ENCODE data around the gene NRXN3.

NRXN3 gene

DNA sequence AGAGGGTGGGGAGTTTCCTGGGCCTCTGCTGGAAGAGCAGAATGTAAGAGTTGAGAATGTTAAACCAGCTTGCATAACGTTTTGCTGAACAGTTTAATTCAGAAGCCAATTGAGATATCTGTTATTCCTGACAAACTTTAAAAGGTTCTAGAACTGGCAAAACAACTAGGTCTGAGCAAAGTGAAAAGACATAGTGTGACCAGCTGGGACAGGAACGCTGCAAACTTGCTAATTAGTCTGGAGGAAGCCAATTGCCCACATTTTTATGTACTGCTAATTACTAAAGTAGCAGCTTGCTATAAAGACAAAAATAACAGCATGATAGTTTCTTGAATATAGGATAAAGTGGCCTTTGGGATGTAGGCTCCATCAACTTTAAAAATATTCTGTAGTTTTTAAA is 704.9 kb downstream of the NRXN3 start:
- ATAC-seq (ENCODE audit: low read depth): no peak

DNA sequence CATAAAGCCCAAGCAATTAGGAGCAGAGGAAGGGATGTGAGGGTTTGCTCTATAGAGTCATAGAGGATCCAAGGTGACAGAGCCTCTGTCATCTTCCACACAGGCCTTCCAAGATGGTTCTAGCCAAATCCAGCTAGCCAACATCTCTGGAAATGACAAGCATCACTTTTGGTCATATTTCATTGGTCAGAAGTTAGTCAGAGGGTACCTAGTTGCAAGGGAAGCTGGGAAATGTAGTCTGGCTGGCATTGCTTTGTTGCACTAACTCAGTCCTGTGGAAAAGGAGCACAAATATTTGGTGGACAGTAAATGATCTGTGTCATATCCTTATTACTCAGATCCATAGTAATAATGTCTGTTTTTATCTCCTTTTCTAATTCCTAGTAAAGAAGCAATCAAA is 715.7 kb downstream of the NRXN3 start:
- no peaks in the 10 kb centered on the region for H3K27me3 ChIP-seq (ENCODE audit: insufficient read depth, poor library complexity, severe bottlenecking)
- H3K9me3 ChIP-seq (ENCODE audit: severe bottlenecking): peaks cover 2% of the 10 kb centered on the region
- H3K36me3 ChIP-seq (ENCODE audit: low read depth): no peaks in the 10 kb centered on the region
- ATAC-seq (ENCODE audit: low read depth) (no peak), DNase-seq (ENCODE audit: low spot score) (no peak)
- TF ChIP-seq CTCF (IDR thresholded peaks at IDR 0.05; ENCODE audit: poor library complexity, severe bottlenecking): no peak
- H3K4me3 ChIP-seq (ENCODE audit: severe bottlenecking): no peak overlapping the region
- no peak overlapping the region for H3K27ac ChIP-seq (ENCODE audit: poor library complexity, severe bottlenecking)
- no peaks in the 10 kb centered on the region for H3K4me1 ChIP-seq (ENCODE audit: insufficient read depth, poor library complexity, severe bottlenecking)

More for the DNA sequence above, 704.9 kb downstream of the NRXN3 start:
- no peaks in the 10 kb centered on the region for H3K9me3 ChIP-seq (ENCODE audit: severe bottlenecking)
- H3K4me1 ChIP-seq (ENCODE audit: insufficient read depth, poor library complexity, severe bottlenecking): no peaks in the 10 kb centered on the region
- no peak for TF ChIP-seq CTCF (IDR thresholded peaks at IDR 0.05; ENCODE audit: poor library complexity, severe bottlenecking)
- no peak overlapping the region for H3K27ac ChIP-seq (ENCODE audit: poor library complexity, severe bottlenecking)
- no peak overlapping the region for H3K4me3 ChIP-seq (ENCODE audit: severe bottlenecking)
- DNase-seq (ENCODE audit: low spot score): no peak
- H3K36me3 ChIP-seq (ENCODE audit: low read depth): no peaks in the 10 kb centered on the region
- peaks cover 23% of the 10 kb centered on the region for H3K27me3 ChIP-seq (ENCODE audit: insufficient read depth, poor library complexity, severe bottlenecking)

DNA sequence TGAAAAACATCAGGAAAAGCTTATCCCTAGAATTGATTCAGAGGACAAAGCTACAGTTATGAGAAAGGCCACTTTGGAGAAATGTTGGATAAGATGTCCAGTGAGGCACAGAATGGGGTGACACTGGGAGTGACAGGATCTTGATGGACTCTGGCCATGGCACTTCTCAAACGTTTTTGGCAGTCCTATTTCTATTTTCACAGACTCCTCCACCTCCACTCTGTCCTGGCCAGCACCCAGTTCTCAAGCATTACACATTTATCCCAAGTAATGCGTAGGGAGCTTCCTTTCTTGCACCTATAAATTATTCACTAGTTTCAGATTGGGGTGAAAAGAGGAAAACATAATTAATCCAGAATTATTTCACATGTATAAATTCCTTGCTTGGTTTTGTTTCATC is 727.3 kb downstream of the NRXN3 start:
- no peaks in the 10 kb centered on the region for H3K27me3 ChIP-seq (ENCODE audit: insufficient read depth, poor library complexity, severe bottlenecking)
- DNase-seq (ENCODE audit: low spot score) (no peak), ATAC-seq (ENCODE audit: low read depth) (no peak)
- H3K27ac ChIP-seq (ENCODE audit: poor library complexity, severe bottlenecking): no peak overlapping the region
- no peaks in the 10 kb centered on the region for H3K36me3 ChIP-seq (ENCODE audit: low read depth)
- no peaks in the 10 kb centered on the region for H3K9me3 ChIP-seq (ENCODE audit: severe bottlenecking)
- H3K4me1 ChIP-seq (ENCODE audit: insufficient read depth, poor library complexity, severe bottlenecking): no peaks in the 10 kb centered on the region
- no peak overlapping the region for H3K4me3 ChIP-seq (ENCODE audit: severe bottlenecking)
- TF ChIP-seq CTCF (IDR thresholded peaks at IDR 0.05; ENCODE audit: poor library complexity, severe bottlenecking): no peak

DNA sequence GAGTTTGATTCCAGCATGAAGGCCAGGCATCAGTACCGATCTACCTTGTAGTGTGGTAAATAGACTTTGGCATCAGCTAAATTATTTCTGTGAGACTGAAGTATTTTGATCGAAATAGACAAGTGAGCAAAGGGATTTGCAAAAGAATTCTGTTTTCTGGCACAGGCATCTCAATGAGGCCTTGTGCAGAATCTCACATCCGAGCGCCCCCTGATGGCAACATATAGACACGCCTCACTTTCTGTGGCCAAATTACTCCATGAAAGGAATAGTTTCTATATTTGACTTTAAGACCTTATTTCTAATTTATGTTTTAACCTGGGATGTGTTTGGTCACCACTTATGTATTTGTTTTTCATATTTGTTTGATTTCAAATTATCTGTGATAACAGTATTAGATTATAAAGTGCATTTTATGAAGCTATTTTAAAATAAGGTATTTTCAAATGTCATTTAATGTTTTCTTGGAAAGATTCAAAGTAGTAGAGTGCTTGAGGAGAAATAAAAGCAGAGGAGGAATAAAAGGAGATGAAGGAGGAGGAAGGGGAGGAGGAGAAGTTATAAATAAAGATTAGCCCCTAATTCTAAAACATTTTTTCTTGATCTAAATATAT is 731.9 kb downstream of the NRXN3 start:
- no peaks in the 10 kb centered on the region for H3K36me3 ChIP-seq (ENCODE audit: low read depth)
- DNase-seq (ENCODE audit: low spot score) (no peak), ATAC-seq (ENCODE audit: low read depth) (no peak)
- no peaks in the 10 kb centered on the region for H3K27me3 ChIP-seq (ENCODE audit: insufficient read depth, poor library complexity, severe bottlenecking)
- H3K4me3 ChIP-seq (ENCODE audit: severe bottlenecking): no peak overlapping the region
- TF ChIP-seq CTCF (IDR thresholded peaks at IDR 0.05; ENCODE audit: poor library complexity, severe bottlenecking): peak; percentile 68
- no peaks in the 10 kb centered on the region for H3K9me3 ChIP-seq (ENCODE audit: severe bottlenecking)
- H3K27ac ChIP-seq (ENCODE audit: poor library complexity, severe bottlenecking): no peak overlapping the region
- H3K4me1 ChIP-seq (ENCODE audit: insufficient read depth, poor library complexity, severe bottlenecking): no peaks in the 10 kb centered on the region

DNA sequence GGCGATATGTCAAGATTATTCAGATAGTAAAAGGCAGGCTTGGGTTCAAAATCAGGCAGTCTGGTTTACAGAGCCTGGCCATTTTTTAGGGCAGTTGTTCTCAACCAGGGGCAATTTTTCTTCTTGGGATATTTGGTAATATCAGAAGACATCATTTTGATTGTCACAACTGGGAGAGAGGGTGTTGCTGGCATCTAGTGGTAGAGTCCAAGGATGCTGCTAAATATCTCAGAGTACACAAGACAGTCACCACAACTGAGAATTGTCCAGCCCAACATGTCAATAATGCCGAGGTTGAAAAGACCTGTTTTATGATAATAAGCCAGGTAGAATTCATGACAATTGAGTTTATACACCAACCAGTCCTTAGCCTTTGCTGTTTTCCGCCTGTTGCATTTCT is 733.9 kb downstream of the NRXN3 start:
- H3K27ac ChIP-seq (ENCODE audit: poor library complexity, severe bottlenecking): no peak overlapping the region
- DNase-seq (ENCODE audit: low spot score) (no peak), ATAC-seq (ENCODE audit: low read depth) (peak; percentile 36; the same call in 1 of the 3 replicates)
- peaks cover 2% of the 10 kb centered on the region for H3K9me3 ChIP-seq (ENCODE audit: severe bottlenecking)
- no peak overlapping the region for H3K4me3 ChIP-seq (ENCODE audit: severe bottlenecking)
- TF ChIP-seq CTCF (IDR thresholded peaks at IDR 0.05; ENCODE audit: poor library complexity, severe bottlenecking): peak; percentile 28
- H3K27me3 ChIP-seq (ENCODE audit: insufficient read depth, poor library complexity, severe bottlenecking): no peaks in the 10 kb centered on the region
- no peaks in the 10 kb centered on the region for H3K4me1 ChIP-seq (ENCODE audit: insufficient read depth, poor library complexity, severe bottlenecking)
- no peaks in the 10 kb centered on the region for H3K36me3 ChIP-seq (ENCODE audit: low read depth)

Measured in RWPE2 (cell line).